ENCODE results near the gene ARHGDIG. TPM values are rescaled to one million over a fixed set of nuclear protein-coding genes. Genes with fewer than 3 reads are reported as not detected.
"Not testable (repeated sequence)": the region's sequence is repeated elsewhere in the genome, so short reads cannot be mapped to it uniquely, and the experiment has no call there.

ARHGDIG gene
- total RNA-seq, 4 donors from 2014 or later, result 2.3 to 12.2 (median 5.9) TPM; not detected in 1

GRCh38 chr16:245105-245504 lies 35.3 kb upstream of the ARHGDIG start:
- ATAC-seq (ENCODE audit: low FRiP score) (no peak), DNase-seq (ENCODE audit: low spot score) (no peak)
- TF ChIP-seq CTCF (IDR thresholded peaks at IDR 0.05), result no peak

GRCh38 chr16:247027-247426 lies 33.4 kb upstream of the ARHGDIG start:
- ATAC-seq (ENCODE audit: low FRiP score) (no peak), DNase-seq (ENCODE audit: low spot score) (no peak)
- TF ChIP-seq CTCF (IDR thresholded peaks at IDR 0.05), result no peak

GRCh38 chr16:249431-249830 lies 31.0 kb upstream of the ARHGDIG start:
- no peak for DNase-seq (ENCODE audit: low spot score)
- ATAC-seq (ENCODE audit: low FRiP score), result no peak
- no peak for TF ChIP-seq CTCF (IDR thresholded peaks at IDR 0.05)

GRCh38 chr16:252366-253337 lies 27.7 kb upstream of the ARHGDIG start:
- ATAC-seq (ENCODE audit: low FRiP score) (no peak), DNase-seq (ENCODE audit: low spot score) (no peak)
- TF ChIP-seq CTCF (IDR thresholded peaks at IDR 0.05), result no peak

GRCh38 chr16:253833-254232 lies 26.6 kb upstream of the ARHGDIG start:
- TF ChIP-seq CTCF (IDR thresholded peaks at IDR 0.05), result no peak
- DNase-seq (ENCODE audit: low spot score) (no peak), ATAC-seq (ENCODE audit: low FRiP score) (no peak)

- ATAC-seq (ENCODE audit: low FRiP score) (no peak), DNase-seq (ENCODE audit: low spot score) (no peak)
- no peak for TF ChIP-seq CTCF (IDR thresholded peaks at IDR 0.05)
Measured at GRCh38 chr16:254461-254860, 25.9 kb upstream of the ARHGDIG start.

- DNase-seq (ENCODE audit: low spot score) (no peak), ATAC-seq (ENCODE audit: low FRiP score) (no peak)
- no peak for TF ChIP-seq CTCF (IDR thresholded peaks at IDR 0.05)
Measured at GRCh38 chr16:255183-255582, 25.2 kb upstream of the ARHGDIG start.

- not testable (repeated sequence) for ATAC-seq (ENCODE audit: low FRiP score); DNase-seq (ENCODE audit: low spot score)
Measured at GRCh38 chr16:258091-258490, 22.3 kb upstream of the ARHGDIG start.

All from omental fat pad (tissue), 4 donors.